GM10266 (cell line): Measurements from ENCODE around the gene OR8J1.

ENCODE experiments used
- DNase-seq: peaks from one replicate; pipeline ENCODE4 v3.0.0; 2012; ENCODE audit errors: extremely low spot score
- CTCF ChIP-seq: IDR thresholded peaks from 2 replicates; pipeline ENCODE4 v1.5.1; 2012; ENCODE audit warnings: mild to moderate bottlenecking, low read depth; ENCODE audit not compliant: control insufficient read depth, insufficient read depth; ENCODE audit errors: missing control alignments

Gene OR8J1, protein sequence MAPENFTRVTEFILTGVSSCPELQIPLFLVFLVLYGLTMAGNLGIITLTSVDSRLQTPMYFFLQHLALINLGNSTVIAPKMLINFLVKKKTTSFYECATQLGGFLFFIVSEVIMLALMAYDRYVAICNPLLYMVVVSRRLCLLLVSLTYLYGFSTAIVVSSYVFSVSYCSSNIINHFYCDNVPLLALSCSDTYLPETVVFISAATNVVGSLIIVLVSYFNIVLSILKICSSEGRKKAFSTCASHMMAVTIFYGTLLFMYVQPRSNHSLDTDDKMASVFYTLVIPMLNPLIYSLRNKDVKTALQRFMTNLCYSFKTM

GRCh38 chr11:56353991-56354390 is at the start of gene OR8J1:
Gene OR8J1 (plus strand): TSS chr11:56354291. CDS start chr11:56360247, 5,956 bp downstream.
- DNase-seq, result no peak
- TF ChIP-seq CTCF, result no peak

DNA sequence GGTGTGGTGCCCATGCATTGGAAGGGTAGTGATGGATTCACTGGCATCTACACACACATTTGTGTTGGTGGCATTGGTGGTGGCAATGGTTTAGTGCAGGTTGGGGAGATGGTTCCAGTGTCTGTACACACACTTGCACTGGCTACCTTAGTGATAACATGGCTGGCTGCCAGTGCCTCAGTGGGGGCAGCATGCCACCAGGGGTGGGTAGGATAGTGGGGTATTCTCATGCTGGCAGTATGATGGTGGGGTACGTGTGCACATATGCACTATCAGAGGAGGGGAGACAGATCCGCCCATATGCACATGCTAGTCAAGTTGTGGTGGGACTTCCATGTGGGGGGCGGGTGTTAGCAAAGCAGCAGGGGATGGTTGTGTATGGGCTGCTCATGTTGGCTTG is 46.3 kb upstream of the OR8J1 start:
- DNase-seq, result no peak
- TF ChIP-seq CTCF, result no peak

DNA sequence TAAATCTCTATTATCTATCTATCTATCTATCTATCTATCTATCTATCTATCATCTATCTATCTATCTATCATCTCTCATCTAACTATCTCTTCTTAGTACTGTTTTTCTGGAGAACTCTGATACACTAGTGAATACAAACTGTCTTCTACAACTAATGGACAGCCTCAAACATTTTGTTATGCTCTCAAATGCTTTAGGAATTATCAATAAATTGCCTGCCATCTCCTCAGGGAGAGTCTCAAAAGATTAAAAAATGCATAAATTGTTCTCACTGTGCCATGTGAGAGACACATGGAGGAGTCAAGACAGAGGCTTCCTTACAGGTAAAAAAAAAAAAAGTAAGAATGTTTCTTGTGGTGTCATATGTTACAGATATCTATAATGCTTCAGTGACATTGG is 39.2 kb upstream of the OR8J1 start, which contains the start of gene OR8K3:
OR8K3 (plus strand) TSS at position 301 of the 400 bp plus-strand sequence. CDS start 3,163 bp downstream, outside the sequence.
- no peak for DNase-seq
- no peak for TF ChIP-seq CTCF

GRCh38 chr11:56331861-56332491 is 22.1 kb upstream of the OR8J1 start:
- DNase-seq, result no peak
- TF ChIP-seq CTCF, result no peak

GRCh38 chr11:56333156-56333555 is 20.9 kb upstream of the OR8J1 start:
- TF ChIP-seq CTCF, result no peak
- DNase-seq, result no peak

DNA sequence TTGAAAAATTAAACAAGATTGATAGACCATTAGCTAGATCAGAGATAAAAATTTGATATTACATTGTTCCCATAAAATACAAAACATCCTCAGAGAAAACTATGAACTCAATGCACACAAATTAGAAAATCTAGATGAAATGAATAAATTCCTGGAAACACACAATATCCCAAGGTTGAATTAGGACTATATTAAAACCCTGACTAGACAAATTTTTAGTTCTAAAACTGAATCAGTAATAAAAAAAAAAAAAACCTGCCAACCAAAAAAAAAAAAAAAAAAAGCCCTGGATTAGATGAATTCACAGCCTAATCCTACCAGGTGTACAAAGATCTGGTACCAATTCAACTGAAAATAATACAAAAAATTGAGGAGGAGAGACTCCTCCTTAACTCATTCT is 13.8 kb upstream of the OR8J1 start:
- no peak for TF ChIP-seq CTCF
- DNase-seq, result no peak

DNA sequence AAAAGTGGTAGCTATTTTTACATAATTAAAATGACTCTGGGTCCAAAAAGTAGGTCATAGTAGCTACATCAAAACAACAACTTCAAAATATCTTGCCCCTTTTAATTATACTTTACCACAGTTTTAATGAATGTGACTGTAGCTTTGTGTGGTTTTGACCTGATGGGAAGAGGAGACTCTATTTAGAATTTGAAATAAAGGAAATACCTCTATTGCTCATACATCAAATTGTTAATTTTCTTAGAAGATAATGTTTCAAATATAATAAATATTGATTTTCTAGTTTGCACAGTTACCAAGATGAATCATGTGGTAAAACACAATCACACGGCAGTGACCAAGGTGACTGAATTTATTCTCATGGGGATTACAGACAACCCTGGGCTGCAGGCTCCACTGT is 8.4 kb upstream of the OR8J1 start, which contains the start of gene OR8K1:
OR8K1 (plus strand) TSS at position 301 of the 400 bp plus-strand sequence; CDS start at position 301, 0 bp downstream.
- no peak for DNase-seq
- no peak for TF ChIP-seq CTCF
